HCT116 (cell line): ENCODE data around the gene RAPGEF1. TPM values are rescaled to one million over a fixed set of nuclear protein-coding genes. Genes with fewer than 3 reads are reported as not detected.

Experiments
- ATAC-seq: fragments of 200-7000 bp; cut with Tn5 transposase; 2 replicates; pipeline ENCODE4 v1.9.1; 2020; ENCODE audit warnings: mild to moderate bottlenecking, moderate library complexity
- BruUV-seq: library from RNA; stranded (reverse); fragments of 400-500 nt; replicated peaks from 2 replicates; lab custom pipeline; 2021; lab: Mats Ljungman, UMichigan
- CTCF ChIA-PET: fragments of 300-600 bp; sonication (Branson Sonifier 250); formaldehyde crosslinking; loops from one replicate; lab custom pipeline; 2021; ENCODE audit warnings: antibody characterized with exemption; lab: Charles Lee
- POLR2A ChIA-PET: fragments of 300-600, 350-600 bp; sonication (Branson Sonifier 250); formaldehyde crosslinking; loops from one replicate; lab custom pipeline; 2021; ENCODE audit warnings: antibody characterized with exemption; lab: Charles Lee
- RAD21 ChIA-PET, 2 experiments: fragments of 300-600 bp; sonication (Branson Sonifier 250); formaldehyde crosslinking; loops; one replicate each; lab custom pipeline; 2023; ENCODE audit warnings: low total read pairs in 2 of 2; ENCODE audit not compliant: uncharacterized antibody in 2 of 2, unreplicated experiment in 2 of 2, low non-redundant PET in 1 of 2; lab: Charles Lee
- DNase-seq: peaks from one replicate; pipeline ENCODE4 v3.0.0-alpha.2; 2010; ENCODE audit warnings: low read depth, low spot score
- H2AFZ ChIP-seq: fragments of 200-600 bp; shearing (Covaris generic), sonication (generic); 2 replicates; pipeline ENCODE4 v1.6.1; 2017; ENCODE audit warnings: low read depth, mixed run types, mixed read lengths, antibody characterized with exemption, low read length; ENCODE audit not compliant: poor library complexity, severe bottlenecking
- H3K27ac ChIP-seq: 2 replicates; pipeline ENCODE4 v1.5.1; 2012; ENCODE audit warnings: low read depth, low read length
- H3K27me3 ChIP-seq: fragments of 200-600 bp; sonication (generic); 2 replicates; pipeline ENCODE4 v1.6.1; 2016; ENCODE audit warnings: mixed run types, low read length, mixed read lengths; ENCODE audit not compliant: insufficient read depth
- H3K36me3 ChIP-seq, 2 experiments: fragments of 200-500 bp in 1 of 2; fragments of 200-600 bp in 1 of 2; sonication (Bioruptor generic) in 1 of 2; sonication (generic) in 1 of 2; 2 replicates each; pipeline versions ENCODE4 v1.5.1 to v1.6.1; 2014 to 2016; ENCODE audit warnings: low read length in 2 of 2, inconsistent platforms in 1 of 2, mixed read lengths in 1 of 2, mixed run types in 1 of 2; ENCODE audit not compliant: insufficient read depth in 2 of 2, control insufficient read depth in 1 of 2
- H3K4me1 ChIP-seq, 2 experiments: fragments of 200-600 bp in 1 of 2; sonication (generic) in 1 of 2; 2 replicates each; pipeline versions ENCODE4 v1.5.1 to v1.6.1; 2012 to 2017; ENCODE audit warnings: low read length in 2 of 2, inconsistent platforms in 1 of 2, mild to moderate bottlenecking in 1 of 2, mixed read lengths in 1 of 2, mixed run types in 1 of 2, moderate library complexity in 1 of 2; ENCODE audit not compliant: insufficient read depth in 2 of 2, control insufficient read depth in 1 of 2
- H3K4me2 ChIP-seq: fragments of 200-600 bp; sonication (generic); 2 replicates; pipeline ENCODE4 v1.6.1; 2017; ENCODE audit warnings: mixed run types, low read length, mixed read lengths
- H3K4me3 ChIP-seq, 2 experiments: fragments of 200-600 bp in 1 of 2; sonication (generic) in 1 of 2; replicated peaks in 1 of 2; 2 replicates each; pipeline ENCODE4 v1.5.1; 2011 to 2016; ENCODE audit warnings: low read length in 2 of 2, control low read depth in 1 of 2, low read depth in 1 of 2, mild to moderate bottlenecking in 1 of 2, mixed read lengths in 1 of 2, mixed run types in 1 of 2
- H3K79me2 ChIP-seq: fragments of 200-600 bp; sonication (generic); 2 replicates; pipeline ENCODE4 v1.6.1; 2017; ENCODE audit warnings: mild to moderate bottlenecking, mixed run types, low read length, moderate library complexity, mixed read lengths; ENCODE audit not compliant: insufficient read depth
- H3K9ac ChIP-seq: fragments of 200-600 bp; sonication (generic); 2 replicates; pipeline ENCODE4 v1.6.1; 2016; ENCODE audit warnings: low read length, mixed read lengths
- H3K9me2 ChIP-seq: fragments of 200-600 bp; sonication (generic), shearing (Covaris generic); 2 replicates; pipeline ENCODE4 v1.6.1; 2017; ENCODE audit warnings: mixed run types, mild to moderate bottlenecking, moderate library complexity; ENCODE audit not compliant: insufficient read depth
- H3K9me3 ChIP-seq, 2 experiments: fragments of 200-500 bp in 1 of 2; fragments of 200-600 bp in 1 of 2; sonication (Bioruptor generic) in 1 of 2; sonication (generic) in 1 of 2; 2 replicates each; pipeline ENCODE4 v1.6.1; 2014 to 2017; ENCODE audit warnings: low read length in 2 of 2, mixed read lengths in 2 of 2, inconsistent platforms in 1 of 2, low read depth in 1 of 2, mild to moderate bottlenecking in 1 of 2, mixed run types in 1 of 2, moderate library complexity in 1 of 2; ENCODE audit not compliant: control insufficient read depth in 1 of 2, insufficient read depth in 1 of 2
- H4K20me1 ChIP-seq: fragments of 200-600 bp; sonication (generic), shearing (Covaris generic); 2 replicates; pipeline ENCODE4 v1.6.1; 2017; ENCODE audit warnings: mixed run types, mild to moderate bottlenecking, moderate library complexity; ENCODE audit not compliant: insufficient read depth
- EGR1 ChIP-seq: IDR thresholded peaks from 2 replicates; pipeline ENCODE4 v1.6.1; 2012; ENCODE audit warnings: low read depth
- EZH2phosphoT487 ChIP-seq: fragments of 200-600 bp; IDR thresholded peaks from 2 replicates; pipeline ENCODE4 v1.6.1; 2018; ENCODE audit warnings: antibody characterized with exemption, borderline replicate concordance
- MAX ChIP-seq: IDR thresholded peaks from 2 replicates; pipeline ENCODE4 v1.6.1; 2012
- RAD21 ChIP-seq: IDR thresholded peaks from 2 replicates; pipeline ENCODE4 v1.6.1; 2012; ENCODE audit warnings: low read depth, mild to moderate bottlenecking
- REST ChIP-seq: IDR thresholded peaks from 2 replicates; pipeline ENCODE4 v1.6.1; 2012; ENCODE audit warnings: low read depth
- SP1 ChIP-seq: IDR thresholded peaks from 2 replicates; pipeline ENCODE4 v1.6.1; 2012; ENCODE audit warnings: low read depth
- SRF ChIP-seq: IDR thresholded peaks from 2 replicates; pipeline ENCODE4 v1.6.1; 2012; ENCODE audit warnings: low read depth
- ZFX ChIP-seq: fragments of 450-650 bp; IDR thresholded peaks from 2 replicates; pipeline ENCODE4 v1.6.1; 2017
- intact Hi-C: fragments of 100-400 bp; cut with micrococcal nuclease; formaldehyde crosslinking; loops from 2 replicates; pipeline ENCODE4 v1.10.0; 2022
- total RNA-seq: library from RNA; stranded (reverse); gene quantifications from one replicate; pipeline ENCODE4 v1.2.1, GENCODE V29; 2021; ENCODE audit not compliant: unreplicated experiment
- TF ChIP-seq, protein P1 (sequence below): IDR thresholded peaks from 2 replicates; pipeline ENCODE4 v1.6.1; 2012

The RAPGEF1 gene
- total RNA-seq, 1 experiment from 2014 or later = 43.0 TPM

DNA sequence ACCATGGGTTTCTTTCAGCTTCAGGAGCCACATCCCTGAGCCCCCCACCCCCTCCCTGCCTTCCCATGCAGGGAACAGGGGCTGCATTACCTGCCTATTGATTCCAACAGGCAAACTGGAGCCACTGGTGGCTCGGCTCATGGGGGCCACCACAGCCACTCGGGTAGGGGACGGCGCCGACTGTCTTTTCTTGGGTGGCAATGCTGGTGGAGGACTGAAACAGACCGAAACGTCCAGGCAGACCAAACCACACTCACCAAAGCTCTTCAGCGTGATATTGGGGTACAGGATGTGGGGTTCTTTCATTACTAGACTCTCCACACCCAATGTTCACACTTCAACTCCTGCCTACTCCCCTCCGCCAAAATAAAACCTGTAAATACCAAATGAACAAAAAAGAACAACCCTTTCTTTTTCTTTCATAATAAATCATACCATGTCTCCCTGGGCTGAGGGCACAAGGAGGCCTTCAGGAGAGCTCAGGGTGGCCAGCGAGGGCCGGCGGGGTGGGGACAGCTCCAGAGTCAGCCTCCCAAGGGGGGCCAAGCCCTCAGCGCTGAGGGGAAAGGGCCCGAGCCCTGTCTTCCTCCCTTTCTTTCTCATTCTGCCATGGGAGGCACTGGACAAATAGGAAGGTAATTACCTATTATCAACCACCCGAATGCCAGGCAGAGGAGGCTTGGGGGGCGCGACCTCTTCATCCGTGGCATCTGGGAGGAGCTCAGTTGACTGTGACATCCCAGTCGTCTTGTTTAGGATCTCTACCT lies 111.2 kb downstream of the RAPGEF1 start:
- H3K27me3 ChIP-seq = no peaks in the 10 kb centered on the region
- H3K36me3 ChIP-seq = no peaks in the 10 kb centered on the region
- RAD21 ChIA-PET = no interaction called here
- CTCF ChIA-PET = no interaction called here
- H2AFZ ChIP-seq = no peak overlapping the region
- intact Hi-C loops = no loop called here
- DNase-seq (no peak), ATAC-seq (no peak)
- H3K4me3 ChIP-seq = no peak overlapping the region
- no peak overlapping the region for H3K4me2 ChIP-seq
- no peaks in the 10 kb centered on the region for H3K9me3 ChIP-seq
- POLR2A ChIA-PET = no interaction called here
- no peaks in the 10 kb centered on the region for H3K4me1 ChIP-seq
- H3K79me2 ChIP-seq = no peaks in the 10 kb centered on the region
- H3K27ac ChIP-seq = no peak overlapping the region
- no peaks in the 10 kb centered on the region for H4K20me1 ChIP-seq
- no TSS peak for BruUV-seq
- TF ChIP-seq MAX (no peak), ZFX (no peak), EZH2phosphoT487 (no peak), REST (no peak), EGR1 (no peak), SP1 (no peak), RAD21 (no peak), SRF (no peak)
- TF ChIP-seq, protein P1, sequence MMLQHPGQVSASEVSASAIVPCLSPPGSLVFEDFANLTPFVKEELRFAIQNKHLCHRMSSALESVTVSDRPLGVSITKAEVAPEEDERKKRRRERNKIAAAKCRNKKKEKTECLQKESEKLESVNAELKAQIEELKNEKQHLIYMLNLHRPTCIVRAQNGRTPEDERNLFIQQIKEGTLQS = no peak
- H3K9ac ChIP-seq = no peak overlapping the region
- H3K9me2 ChIP-seq = no peaks in the 10 kb centered on the region
